GM15510 (cell line): ENCODE measurements around the gene B3GNT5.

ENCODE experiments used
- POLR2A ChIP-seq: IDR thresholded peaks from 3 replicates; pipeline ENCODE4 v1.6.1; 2011; ENCODE audit warnings: borderline replicate concordance; ENCODE audit not compliant: insufficient read length; ENCODE audit errors: extremely low read depth

B3GNT5 gene

GRCh38 chr3:183290216-183290615 lies 37.2 kb downstream of the B3GNT5 start:
- TF ChIP-seq POLR2A = no peak

GRCh38 chr3:183291497-183292031 lies 38.5 kb downstream of the B3GNT5 start:
- TF ChIP-seq POLR2A = no peak

GRCh38 chr3:183293966-183294365 lies 40.9 kb downstream of the B3GNT5 start:
- TF ChIP-seq POLR2A = no peak

- no peak for TF ChIP-seq POLR2A
Measured at GRCh38 chr3:183295211-183295610, 42.2 kb downstream of the B3GNT5 start.

- TF ChIP-seq POLR2A = no peak
Measured at GRCh38 chr3:183296944-183297343, 43.9 kb downstream of the B3GNT5 start.

- no peak for TF ChIP-seq POLR2A
Measured at GRCh38 chr3:183298701-183299153, 45.7 kb downstream of the B3GNT5 start.

- TF ChIP-seq POLR2A = no peak
Measured at GRCh38 chr3:183299976-183300375, 46.9 kb downstream of the B3GNT5 start.

- TF ChIP-seq POLR2A = no peak
Measured at GRCh38 chr3:183300996-183301562, 48.0 kb downstream of the B3GNT5 start.

GRCh38 chr3:183301937-183302580 lies 49.0 kb downstream of the B3GNT5 start:
- TF ChIP-seq POLR2A = no peak

- no peak for TF ChIP-seq POLR2A
Measured at GRCh38 chr3:183303690-183304089, 50.6 kb downstream of the B3GNT5 start.

GRCh38 chr3:183306798-183307671 lies 54.0 kb downstream of the B3GNT5 start:
- TF ChIP-seq POLR2A = no peak

GRCh38 chr3:183307749-183308148 lies 54.7 kb downstream of the B3GNT5 start:
- TF ChIP-seq POLR2A = no peak

GRCh38 chr3:183308751-183309150 lies 55.7 kb downstream of the B3GNT5 start:
- no peak for TF ChIP-seq POLR2A

- TF ChIP-seq POLR2A = no peak
Measured at GRCh38 chr3:183309276-183309675, 56.2 kb downstream of the B3GNT5 start.

- TF ChIP-seq POLR2A = no peak
Measured at GRCh38 chr3:183310936-183311335, 57.9 kb downstream of the B3GNT5 start.

GRCh38 chr3:183312433-183312832 lies 59.4 kb downstream of the B3GNT5 start:
- TF ChIP-seq POLR2A = no peak

GRCh38 chr3:183313351-183313750 lies 60.3 kb downstream of the B3GNT5 start:
- no peak for TF ChIP-seq POLR2A
